Activated CD4-positive, alpha-beta memory T cell treated with anti-CD3 and anti-CD28 coated beads, Interleukin-2, amount 10 ng/mL, durations not matched to agents 7 days and 5 days (primary cell): ENCODE measurements around the gene CACNA2D3. TPM values are rescaled to one million over a fixed set of nuclear protein-coding genes. Genes with fewer than 3 reads are reported as not detected.

Experiments used
- CTCF ChIA-PET: fragments of 350-600 bp; sonication (Branson Sonifier 250); formaldehyde crosslinking; loops from one replicate; lab custom pipeline; 2021; ENCODE audit warnings: antibody characterized with exemption, inconsistent platforms; lab: Charles Lee
- POLR2A ChIA-PET: fragments of 350-600 bp; sonication (Branson Sonifier 250); formaldehyde crosslinking; loops from one replicate; lab custom pipeline; 2021; ENCODE audit warnings: antibody characterized with exemption; lab: Charles Lee
- DNase-seq: peaks from one replicate; pipeline ENCODE4 v3.0.0-alpha.2; 2020
- H3K27ac Mint-ChIP-seq: one replicate; pipeline ENCODE4 v1.8.0; 2021; ENCODE audit warnings: mild to moderate bottlenecking, mixed read lengths
- H3K27me3 Mint-ChIP-seq: one replicate; pipeline ENCODE4 v1.8.0; 2021; ENCODE audit warnings: mixed read lengths
- H3K36me3 Mint-ChIP-seq: one replicate; pipeline ENCODE4 v1.8.0; 2021; ENCODE audit warnings: low read depth, mixed read lengths
- H3K4me1 Mint-ChIP-seq: one replicate; pipeline ENCODE4 v1.8.0; 2021; ENCODE audit warnings: mixed read lengths
- H3K4me3 Mint-ChIP-seq: one replicate; pipeline ENCODE4 v1.8.0; 2021; ENCODE audit warnings: mild to moderate bottlenecking, mixed read lengths
- H3K9me3 Mint-ChIP-seq: one replicate; pipeline ENCODE4 v1.8.0; 2021; ENCODE audit warnings: mixed read lengths
- total RNA-seq, 2 experiments: library from RNA; stranded (reverse); gene quantifications; one replicate each; pipeline ENCODE4 v1.2.3, GENCODE V29; 2021

CACNA2D3 gene
- total RNA-seq, 2 experiments from 2014 or later, result not detected

GRCh38 chr3:54296531-54296930 is 174.2 kb downstream of the CACNA2D3 start:
- Mint-ChIP-seq H3K27ac (no peak overlapping the region), H3K36me3 (no peaks in the 10 kb centered on the region), H3K27me3 (no peaks in the 10 kb centered on the region), H3K4me1 (no peaks in the 10 kb centered on the region), H3K4me3 (no peak overlapping the region), H3K9me3 (peaks cover 1% of the 10 kb centered on the region)
- POLR2A ChIA-PET, result no interaction called here
- CTCF ChIA-PET, result interaction anchor here (0.6 kb wide), 1 partner anchor 378 kb away, joined by 3 read pairs; no protein-coding TSS in a partner anchor
- no peak for DNase-seq

DNA sequence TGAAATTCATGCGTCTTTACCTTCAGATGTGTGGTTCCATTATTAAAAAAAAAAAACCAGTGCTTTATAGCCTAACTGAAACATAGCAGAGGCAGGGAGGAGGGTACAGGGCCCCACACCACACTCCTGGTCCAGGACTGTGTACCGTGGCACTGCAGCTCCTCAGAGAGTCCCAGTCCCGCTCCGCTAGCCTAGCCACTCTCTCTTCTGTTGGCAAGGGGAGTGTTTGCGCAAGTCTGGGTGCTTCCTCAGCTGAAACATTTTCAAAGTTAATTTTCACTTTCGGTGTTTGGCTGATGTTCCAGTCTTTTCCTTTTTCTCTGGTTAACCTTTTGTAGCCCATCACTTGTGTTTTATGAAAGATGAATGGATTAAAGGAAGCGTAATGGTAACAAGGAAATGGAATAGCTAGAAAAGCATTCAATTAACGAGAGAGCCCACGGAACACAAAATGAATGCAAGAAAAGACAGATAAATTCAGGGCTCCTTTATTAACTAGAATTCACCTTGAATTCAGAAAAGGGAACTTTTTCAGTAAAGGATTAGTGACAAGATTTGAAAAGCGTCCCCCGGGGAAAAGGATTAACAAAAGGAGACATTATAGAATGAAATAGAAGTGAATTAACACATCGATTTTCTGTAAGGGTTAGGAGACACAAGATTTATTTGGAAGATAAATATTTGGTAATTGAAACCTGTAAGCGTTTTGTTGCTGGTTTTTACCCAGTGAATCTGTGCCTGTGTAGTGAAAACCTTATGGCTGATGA is 177.0 kb downstream of the CACNA2D3 start:
- H3K27me3 Mint-ChIP-seq, result no peaks in the 10 kb centered on the region
- H3K4me1 Mint-ChIP-seq, result no peaks in the 10 kb centered on the region
- no peak overlapping the region for H3K4me3 Mint-ChIP-seq
- DNase-seq, result no peak
- no peaks in the 10 kb centered on the region for H3K36me3 Mint-ChIP-seq
- H3K27ac Mint-ChIP-seq, result no peak overlapping the region
- peaks cover 1% of the 10 kb centered on the region for H3K9me3 Mint-ChIP-seq
- POLR2A ChIA-PET, result no interaction called here
- CTCF ChIA-PET, result no interaction called here

DNA sequence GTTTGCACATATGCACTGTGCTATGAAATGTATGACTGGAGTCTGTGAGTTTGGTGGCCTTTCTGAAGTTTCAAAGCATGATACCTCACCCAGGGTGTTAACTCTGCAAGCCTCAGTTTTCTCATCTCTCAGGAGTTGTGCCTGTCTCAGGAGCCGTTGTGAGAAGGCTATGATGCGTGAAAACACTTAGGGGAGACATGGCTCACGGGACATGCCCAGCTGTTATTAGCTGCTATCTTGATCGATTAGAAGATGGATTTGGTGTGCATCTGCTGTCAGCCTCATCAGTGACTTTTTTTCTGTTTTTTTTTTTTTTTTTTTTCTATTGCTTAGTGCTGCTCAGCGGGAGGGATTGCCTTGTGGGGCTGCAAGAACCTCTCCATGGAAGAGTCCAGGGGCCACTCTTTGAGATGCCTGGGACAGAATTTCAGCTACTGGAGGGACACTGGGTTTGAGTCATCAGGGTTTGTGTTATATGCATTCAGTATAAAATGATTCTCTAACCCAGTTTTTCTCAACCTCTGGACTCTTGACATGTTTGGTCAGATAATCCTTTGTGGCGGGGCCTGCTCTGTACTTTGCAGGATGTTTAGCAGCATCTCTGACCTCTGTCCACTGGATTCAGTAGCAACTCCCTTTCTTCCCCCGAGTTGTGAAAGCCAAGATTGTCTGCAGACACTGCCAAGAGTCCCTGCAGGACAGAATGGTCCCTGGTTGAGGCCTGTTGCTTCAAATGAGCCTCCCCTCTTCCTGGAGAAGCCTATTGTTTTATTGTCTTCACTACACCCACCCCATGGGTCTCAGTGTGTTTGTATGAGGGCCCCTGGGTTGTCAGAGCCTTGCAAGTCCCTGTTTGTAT is 181.4 kb downstream of the CACNA2D3 start:
- Mint-ChIP-seq H3K27me3 (no peaks in the 10 kb centered on the region), H3K27ac (no peak overlapping the region), H3K4me1 (no peaks in the 10 kb centered on the region), H3K9me3 (no peaks in the 10 kb centered on the region), H3K36me3 (no peaks in the 10 kb centered on the region), H3K4me3 (no peak overlapping the region)
- POLR2A ChIA-PET, result no interaction called here
- DNase-seq, result no peak
- CTCF ChIA-PET, result no interaction called here

DNA sequence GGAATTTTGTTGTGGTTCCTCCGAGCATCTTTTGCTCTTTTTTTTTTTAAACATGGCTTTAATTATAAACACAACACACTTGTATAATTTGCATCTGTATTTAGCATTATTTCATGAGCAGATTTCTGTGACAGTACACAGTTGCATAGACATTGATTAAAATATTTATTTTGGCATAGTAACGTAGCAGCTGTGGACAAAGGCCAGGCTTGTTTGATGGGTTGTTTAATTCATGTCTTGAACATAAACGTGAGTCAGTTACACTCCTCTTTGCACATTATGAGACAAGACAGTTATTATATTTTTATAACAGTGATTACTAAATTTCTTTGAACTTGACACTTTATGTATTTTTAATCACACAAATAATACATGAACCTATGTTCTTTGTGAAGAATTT is 182.5 kb downstream of the CACNA2D3 start:
- DNase-seq, result no peak
- no peak overlapping the region for H3K27ac Mint-ChIP-seq
- no peak overlapping the region for H3K4me3 Mint-ChIP-seq
- no peaks in the 10 kb centered on the region for H3K4me1 Mint-ChIP-seq
- ChIA-PET POLR2A (no interaction called here), CTCF (no interaction called here)
- no peaks in the 10 kb centered on the region for H3K27me3 Mint-ChIP-seq
- no peaks in the 10 kb centered on the region for H3K9me3 Mint-ChIP-seq
- H3K36me3 Mint-ChIP-seq, result no peaks in the 10 kb centered on the region

GRCh38 chr3:54305409-54306099 is 183.2 kb downstream of the CACNA2D3 start:
- H3K4me1 Mint-ChIP-seq, result no peaks in the 10 kb centered on the region
- no peak overlapping the region for H3K4me3 Mint-ChIP-seq
- H3K27me3 Mint-ChIP-seq, result no peaks in the 10 kb centered on the region
- H3K27ac Mint-ChIP-seq, result no peak overlapping the region
- H3K9me3 Mint-ChIP-seq, result no peaks in the 10 kb centered on the region
- no peaks in the 10 kb centered on the region for H3K36me3 Mint-ChIP-seq
- ChIA-PET POLR2A (no interaction called here), CTCF (no interaction called here)
- DNase-seq, result no peak

GRCh38 chr3:54307566-54308180 is 185.3 kb downstream of the CACNA2D3 start:
- H3K36me3 Mint-ChIP-seq, result no peaks in the 10 kb centered on the region
- ChIA-PET CTCF (no interaction called here), POLR2A (no interaction called here)
- H3K27ac Mint-ChIP-seq, result no peak overlapping the region
- no peaks in the 10 kb centered on the region for H3K27me3 Mint-ChIP-seq
- no peak overlapping the region for H3K4me3 Mint-ChIP-seq
- DNase-seq, result no peak
- H3K4me1 Mint-ChIP-seq, result no peaks in the 10 kb centered on the region
- no peaks in the 10 kb centered on the region for H3K9me3 Mint-ChIP-seq

GRCh38 chr3:54309601-54310000 is 187.2 kb downstream of the CACNA2D3 start:
- Mint-ChIP-seq H3K27ac (no peak overlapping the region), H3K27me3 (no peaks in the 10 kb centered on the region)
- DNase-seq, result no peak

DNA sequence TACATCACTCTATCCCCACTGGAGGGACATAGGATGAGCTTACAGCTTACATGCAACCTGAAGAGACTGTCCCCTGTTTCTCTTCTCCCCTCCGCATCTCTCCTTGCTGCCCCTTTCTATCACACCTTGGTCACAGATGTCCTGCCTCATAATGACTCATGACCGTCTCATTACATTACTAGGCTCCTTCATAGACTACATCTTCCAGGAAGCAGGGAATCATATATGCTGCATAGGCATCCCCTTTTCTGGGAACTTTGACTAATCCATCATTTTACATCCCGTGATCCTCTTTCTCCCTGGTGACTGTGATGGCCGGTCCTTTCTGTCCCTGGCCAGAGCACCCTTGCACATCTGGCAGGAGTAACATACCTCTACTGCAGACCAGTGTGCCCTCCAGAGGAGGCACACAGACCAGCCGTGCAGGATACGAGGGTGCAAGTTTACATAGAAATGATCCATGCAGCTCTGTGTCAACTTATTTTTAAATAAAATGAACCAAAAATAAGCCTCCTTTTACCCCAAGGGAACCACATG is 188.9 kb downstream of the CACNA2D3 start:
- no peak for DNase-seq
- Mint-ChIP-seq H3K36me3 (no peaks in the 10 kb centered on the region), H3K4me1 (no peaks in the 10 kb centered on the region), H3K4me3 (no peak overlapping the region), H3K27me3 (no peaks in the 10 kb centered on the region), H3K9me3 (no peaks in the 10 kb centered on the region), H3K27ac (no peak overlapping the region)
- CTCF ChIA-PET, result no interaction called here
- POLR2A ChIA-PET, result no interaction called here

More at GRCh38 chr3:54309601-54310000, 187.2 kb downstream of the CACNA2D3 start:
- Mint-ChIP-seq H3K4me1 (no peaks in the 10 kb centered on the region), H3K9me3 (no peaks in the 10 kb centered on the region), H3K4me3 (no peak overlapping the region), H3K36me3 (no peaks in the 10 kb centered on the region)
- CTCF ChIA-PET, result no interaction called here
- POLR2A ChIA-PET, result no interaction called here

DNA sequence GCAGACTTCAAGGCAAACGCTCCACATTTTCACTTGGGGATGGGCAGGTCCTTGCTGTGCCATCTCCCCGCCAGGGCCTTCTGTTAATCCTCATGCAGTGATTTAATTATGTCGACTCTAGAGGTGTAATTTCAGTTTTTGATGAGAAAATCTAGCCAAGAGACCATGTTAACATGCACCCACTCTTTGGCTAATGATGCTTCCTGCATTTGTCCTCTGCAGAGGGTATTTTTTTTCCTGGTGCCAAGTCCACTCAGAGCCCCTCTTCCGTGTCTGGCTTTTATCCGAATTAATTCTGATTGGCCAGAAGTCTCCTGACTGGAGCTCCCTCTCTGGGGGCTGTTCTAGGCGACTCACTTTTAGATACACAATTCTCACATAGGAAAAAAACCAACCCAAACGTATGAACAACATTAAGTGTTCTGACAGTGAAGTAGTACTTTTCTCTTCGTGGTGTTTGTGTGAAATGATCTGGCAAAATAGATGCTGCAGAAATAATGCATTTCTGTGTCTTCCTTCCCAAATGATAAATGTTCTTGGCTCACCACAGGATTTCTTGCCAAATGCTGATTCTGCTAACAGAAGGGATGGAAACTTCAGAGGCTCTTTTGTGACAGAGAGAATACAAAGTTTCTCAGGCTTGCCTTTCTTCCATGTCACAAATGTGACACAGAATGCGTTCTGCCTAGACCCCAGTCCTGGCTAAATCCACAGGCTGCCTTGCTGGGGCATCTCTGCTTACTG is 190.0 kb downstream of the CACNA2D3 start:
- POLR2A ChIA-PET, result no interaction called here
- no peak for DNase-seq
- Mint-ChIP-seq H3K36me3 (no peaks in the 10 kb centered on the region), H3K9me3 (no peaks in the 10 kb centered on the region), H3K4me1 (no peaks in the 10 kb centered on the region), H3K27me3 (no peaks in the 10 kb centered on the region), H3K4me3 (no peak overlapping the region), H3K27ac (no peak overlapping the region)
- CTCF ChIA-PET, result no interaction called here

GRCh38 chr3:54313418-54313817 is 191.1 kb downstream of the CACNA2D3 start:
- H3K36me3 Mint-ChIP-seq, result no peaks in the 10 kb centered on the region
- no peaks in the 10 kb centered on the region for H3K27me3 Mint-ChIP-seq
- no peak for DNase-seq
- ChIA-PET CTCF (no interaction called here), POLR2A (no interaction called here)
- H3K9me3 Mint-ChIP-seq, result no peaks in the 10 kb centered on the region
- H3K4me3 Mint-ChIP-seq, result no peak overlapping the region
- no peaks in the 10 kb centered on the region for H3K4me1 Mint-ChIP-seq
- no peak overlapping the region for H3K27ac Mint-ChIP-seq

GRCh38 chr3:54321520-54321919 is 199.2 kb downstream of the CACNA2D3 start:
- Mint-ChIP-seq H3K27me3 (no peaks in the 10 kb centered on the region), H3K27ac (no peak overlapping the region), H3K4me1 (no peaks in the 10 kb centered on the region), H3K4me3 (no peak overlapping the region), H3K9me3 (no peaks in the 10 kb centered on the region), H3K36me3 (no peaks in the 10 kb centered on the region)
- ChIA-PET CTCF (no interaction called here), POLR2A (no interaction called here)
- DNase-seq, result no peak

- Mint-ChIP-seq H3K27ac (no peak overlapping the region), H3K4me1 (no peaks in the 10 kb centered on the region), H3K27me3 (no peaks in the 10 kb centered on the region), H3K9me3 (no peaks in the 10 kb centered on the region), H3K4me3 (no peak overlapping the region), H3K36me3 (no peaks in the 10 kb centered on the region)
- CTCF ChIA-PET, result no interaction called here
- DNase-seq, result no peak
- POLR2A ChIA-PET, result no interaction called here
Measured at GRCh38 chr3:54322354-54322753, 200.0 kb downstream of the CACNA2D3 start.
